ENCODE measurements around the gene RGS7.

GRCh38 chr1:240941701-240942370 lies 415.2 kb downstream of the RGS7 start:
- TF ChIP-seq CTCF (IDR thresholded peaks at IDR 0.05; ENCODE audit: low read depth, low read length) = no peak
- no peak for TF ChIP-seq EZH2phosphoT487 (IDR thresholded peaks at IDR 0.05; ENCODE audit: low read depth)

Data from OCI-LY3 (cell line).